ENCODE results near the gene TSHZ2.

GRCh38 chr20:53403029-53403428 is 430.9 kb downstream of the TSHZ2 start:
- TF ChIP-seq, protein P1, sequence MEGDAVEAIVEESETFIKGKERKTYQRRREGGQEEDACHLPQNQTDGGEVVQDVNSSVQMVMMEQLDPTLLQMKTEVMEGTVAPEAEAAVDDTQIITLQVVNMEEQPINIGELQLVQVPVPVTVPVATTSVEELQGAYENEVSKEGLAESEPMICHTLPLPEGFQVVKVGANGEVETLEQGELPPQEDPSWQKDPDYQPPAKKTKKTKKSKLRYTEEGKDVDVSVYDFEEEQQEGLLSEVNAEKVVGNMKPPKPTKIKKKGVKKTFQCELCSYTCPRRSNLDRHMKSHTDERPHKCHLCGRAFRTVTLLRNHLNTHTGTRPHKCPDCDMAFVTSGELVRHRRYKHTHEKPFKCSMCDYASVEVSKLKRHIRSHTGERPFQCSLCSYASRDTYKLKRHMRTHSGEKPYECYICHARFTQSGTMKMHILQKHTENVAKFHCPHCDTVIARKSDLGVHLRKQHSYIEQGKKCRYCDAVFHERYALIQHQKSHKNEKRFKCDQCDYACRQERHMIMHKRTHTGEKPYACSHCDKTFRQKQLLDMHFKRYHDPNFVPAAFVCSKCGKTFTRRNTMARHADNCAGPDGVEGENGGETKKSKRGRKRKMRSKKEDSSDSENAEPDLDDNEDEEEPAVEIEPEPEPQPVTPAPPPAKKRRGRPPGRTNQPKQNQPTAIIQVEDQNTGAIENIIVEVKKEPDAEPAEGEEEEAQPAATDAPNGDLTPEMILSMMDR (IDR thresholded peaks at IDR 0.05; ENCODE audit: extremely low read depth in 1 of 2, insufficient read depth in 1 of 2, low read depth in 1 of 2, low read length in 2 of 2): no peak
- TF ChIP-seq FOS (IDR thresholded peaks at IDR 0.05; ENCODE audit: borderline replicate concordance, insufficient read depth, low read length) (no peak), EZH2 (IDR thresholded peaks at IDR 0.05; ENCODE audit: borderline replicate concordance, low read depth, low read length, severe bottlenecking) (no peak), POLR2AphosphoS5 (IDR thresholded peaks at IDR 0.05; ENCODE audit: insufficient read depth, low read depth, low read length) (no peak), JUN (IDR thresholded peaks at IDR 0.05; ENCODE audit: borderline replicate concordance, insufficient read depth, insufficient read length, low read depth) (no peak), POLR2A (IDR thresholded peaks at IDR 0.05; ENCODE audit: low read depth, low read length) (no peak)
